ENCODE measurements around the gene NUP43.

NUP43 gene

GRCh38 chr6:149725785-149726184 lies 20.5 kb downstream of the NUP43 start:
- no peak for ATAC-seq

DNA sequence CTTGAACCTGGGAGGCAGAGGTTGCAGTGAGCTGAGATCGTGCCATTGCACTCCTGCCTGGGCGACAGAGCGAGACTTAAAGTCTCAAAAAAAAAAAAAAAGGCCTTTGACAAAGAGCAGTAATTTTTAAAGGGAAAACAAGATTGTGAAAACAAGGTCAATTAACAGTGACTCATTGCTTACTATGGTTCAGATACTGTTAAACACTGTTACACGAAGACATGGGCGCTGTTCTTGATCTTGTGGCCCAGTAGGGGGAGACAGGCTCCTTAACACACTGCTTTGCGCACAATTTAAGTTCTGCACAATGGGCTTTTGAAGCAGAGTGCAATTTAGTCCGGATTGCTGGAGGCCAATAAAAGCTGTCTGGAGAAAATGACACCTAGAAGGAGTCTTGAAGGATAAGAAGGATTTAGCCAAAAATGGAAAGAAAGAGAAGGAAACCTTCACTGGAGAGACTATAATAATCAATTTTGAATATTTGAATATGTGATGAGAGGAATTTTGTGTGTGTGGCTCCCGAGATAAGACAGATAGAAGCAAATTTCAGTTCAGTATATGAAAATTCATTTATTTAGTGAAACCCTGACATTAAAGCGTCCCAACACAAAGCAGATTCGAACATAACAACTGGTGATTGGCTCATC lies 22.4 kb downstream of the NUP43 start:
- H3K4me3 Mint-ChIP-seq: no peak overlapping the region
- H3K4me1 Mint-ChIP-seq: peaks cover 8% of the 10 kb centered on the region
- no peaks in the 10 kb centered on the region for H3K9me3 Mint-ChIP-seq
- DNase-seq (peak; percentile 24), ATAC-seq (peak; percentile 95)
- H3K27ac Mint-ChIP-seq: no peak overlapping the region
- H3K27me3 Mint-ChIP-seq: no peaks in the 10 kb centered on the region
- peaks cover 26% of the 10 kb centered on the region for H3K36me3 Mint-ChIP-seq (ENCODE audit: low read depth)

More at GRCh38 chr6:149725785-149726184, 20.5 kb downstream of the NUP43 start:
- DNase-seq: no peak
- peaks cover 36% of the 10 kb centered on the region for H3K36me3 Mint-ChIP-seq (ENCODE audit: low read depth)
- peaks cover 11% of the 10 kb centered on the region for H3K4me1 Mint-ChIP-seq
- no peaks in the 10 kb centered on the region for H3K9me3 Mint-ChIP-seq
- H3K27ac Mint-ChIP-seq: no peak overlapping the region
- no peak overlapping the region for H3K4me3 Mint-ChIP-seq
- no peaks in the 10 kb centered on the region for H3K27me3 Mint-ChIP-seq

DNA sequence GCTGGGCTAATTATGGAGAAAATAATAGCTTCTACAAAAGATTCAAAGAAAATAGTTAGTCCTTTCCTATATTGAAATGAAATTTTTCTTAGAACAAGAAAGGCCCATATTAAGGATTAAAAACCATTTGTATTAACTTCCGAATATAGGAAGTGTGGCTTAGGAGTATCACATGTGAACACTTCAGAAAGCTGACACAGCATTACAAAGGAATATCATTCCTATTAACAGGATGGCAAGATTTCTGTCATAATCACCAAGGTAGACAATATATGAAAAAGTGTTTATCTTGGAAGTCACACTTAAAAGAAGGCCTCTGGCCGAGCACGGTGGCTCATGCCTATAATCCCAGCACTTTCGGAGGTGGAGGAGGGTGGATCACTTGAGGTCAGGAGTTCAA lies 23.1 kb downstream of the NUP43 start:
- Mint-ChIP-seq H3K36me3 (ENCODE audit: low read depth) (peaks cover 20% of the 10 kb centered on the region), H3K27me3 (no peaks in the 10 kb centered on the region), H3K27ac (no peak overlapping the region), H3K4me1 (peaks cover 8% of the 10 kb centered on the region), H3K4me3 (no peak overlapping the region), H3K9me3 (no peaks in the 10 kb centered on the region)
- no peak for DNase-seq
- ATAC-seq: no peak

DNA sequence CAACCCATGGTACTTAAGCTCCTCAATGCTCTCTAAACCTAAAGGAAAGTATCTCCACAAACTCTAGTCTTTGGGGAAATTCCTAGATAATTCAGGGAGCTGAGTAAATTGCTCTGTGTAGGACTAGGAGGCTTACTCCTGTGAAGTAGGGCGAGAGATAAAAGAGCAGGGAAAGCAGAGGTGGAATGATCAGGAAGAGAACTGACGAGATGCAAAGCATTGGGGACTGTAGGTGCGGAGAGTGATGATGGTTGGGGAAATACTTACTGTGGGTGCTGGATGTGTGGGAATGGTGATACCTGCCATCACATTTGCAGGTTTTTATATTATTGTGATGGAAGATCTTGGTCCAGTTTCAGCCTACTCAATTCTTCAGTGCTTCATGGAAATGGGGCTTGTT lies 26.8 kb downstream of the NUP43 start:
- H3K27me3 Mint-ChIP-seq: no peaks in the 10 kb centered on the region
- peaks cover 10% of the 10 kb centered on the region for H3K36me3 Mint-ChIP-seq (ENCODE audit: low read depth)
- DNase-seq: no peak
- no peak overlapping the region for H3K4me3 Mint-ChIP-seq
- no peak overlapping the region for H3K27ac Mint-ChIP-seq
- no peaks in the 10 kb centered on the region for H3K9me3 Mint-ChIP-seq
- no peak for ATAC-seq
- peaks cover 27% of the 10 kb centered on the region for H3K4me1 Mint-ChIP-seq

DNA sequence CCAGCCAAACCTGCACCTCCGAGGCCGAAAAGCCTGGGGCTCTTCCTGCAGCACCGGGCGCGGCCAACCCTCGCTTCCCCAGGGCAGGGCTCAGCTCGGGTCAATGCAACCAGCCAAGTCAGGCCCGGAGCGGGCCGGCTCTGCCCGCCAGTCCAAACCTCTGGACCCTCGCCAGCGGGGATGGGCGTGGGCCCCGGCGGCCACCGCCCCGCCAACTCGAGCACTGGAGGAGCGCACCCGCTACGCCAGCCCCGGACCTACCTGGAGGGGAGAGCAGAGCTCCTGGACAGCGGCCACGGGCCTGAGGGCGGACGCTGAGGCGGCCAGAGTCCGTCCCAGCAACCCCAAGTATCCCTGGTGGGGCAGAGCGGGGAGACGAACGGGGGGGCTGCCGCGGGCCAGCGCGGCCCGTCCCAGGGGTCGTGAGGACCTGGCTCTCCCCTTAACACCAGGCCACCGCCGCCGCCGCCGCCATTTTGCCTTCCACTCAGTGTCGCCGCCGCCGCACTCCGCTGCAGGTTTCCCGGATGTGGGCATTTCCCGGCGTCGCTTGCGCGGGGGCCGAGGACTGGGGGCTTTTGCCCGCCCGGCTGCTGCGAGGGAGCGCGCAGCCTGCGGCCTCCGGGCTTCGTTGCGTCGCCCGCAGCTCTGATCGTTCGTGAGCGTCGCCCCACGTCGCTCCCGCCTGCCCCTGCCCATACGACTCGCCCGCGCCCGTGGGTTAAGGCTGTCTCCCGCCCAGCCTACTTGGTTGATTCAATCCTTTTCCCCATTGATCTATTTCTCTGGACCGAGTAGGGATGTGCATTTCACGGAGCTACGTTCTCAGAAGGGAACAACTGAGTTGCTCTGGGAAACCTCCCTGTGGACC lies 28.5 kb downstream of the NUP43 start, which contains the start of gene LATS1:
Gene LATS1 (minus strand): TSS at position 514 of the 871 bp plus-strand sequence. CDS start 15,975 bp downstream, outside the sequence.
- Mint-ChIP-seq H3K9me3 (no peaks in the 10 kb centered on the region), H3K27me3 (no peaks in the 10 kb centered on the region), H3K27ac (peak within 1 kb of the TSS; percentile 94), H3K4me1 (peaks cover 37% of the 10 kb centered on the region), H3K36me3 (ENCODE audit: low read depth) (peaks cover 10% of the 10 kb centered on the region), H3K4me3 (peak within 1 kb of the TSS; percentile 99)
- ATAC-seq (peak; percentile 97), DNase-seq (peak; percentile 94)

DNA sequence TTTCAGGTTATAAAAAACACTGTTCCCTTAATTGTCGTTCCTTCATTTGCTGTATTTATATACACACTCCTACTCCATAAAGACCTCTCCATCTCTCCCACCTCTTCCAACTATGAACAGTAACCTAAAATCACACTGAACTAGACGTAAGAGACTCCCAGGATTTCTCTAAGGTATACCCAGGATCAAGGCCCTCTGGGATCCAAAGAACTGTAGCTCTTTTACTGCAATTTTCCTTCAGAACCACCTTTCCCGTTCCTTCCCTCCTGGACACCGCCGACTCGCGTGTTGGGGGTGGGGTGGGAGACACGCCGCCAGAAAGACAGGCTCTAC lies 29.1 kb downstream of the NUP43 start:
- Mint-ChIP-seq H3K36me3 (ENCODE audit: low read depth) (peaks cover 10% of the 10 kb centered on the region), H3K9me3 (no peaks in the 10 kb centered on the region), H3K27me3 (no peaks in the 10 kb centered on the region), H3K4me1 (peaks cover 37% of the 10 kb centered on the region), H3K4me3 (peak overlapping the region; percentile 99), H3K27ac (peak overlapping the region; percentile 94)
- ATAC-seq (no peak), DNase-seq (no peak)

GRCh38 chr6:149716181-149716963 lies 30.0 kb downstream of the NUP43 start:
- peak overlapping the region; percentile 99 for H3K4me3 Mint-ChIP-seq
- no peaks in the 10 kb centered on the region for H3K9me3 Mint-ChIP-seq
- no peaks in the 10 kb centered on the region for H3K27me3 Mint-ChIP-seq
- H3K36me3 Mint-ChIP-seq (ENCODE audit: low read depth): peaks cover 10% of the 10 kb centered on the region
- DNase-seq (no peak), ATAC-seq (no peak)
- H3K4me1 Mint-ChIP-seq: peaks cover 42% of the 10 kb centered on the region
- peak overlapping the region; percentile 94 for H3K27ac Mint-ChIP-seq

DNA sequence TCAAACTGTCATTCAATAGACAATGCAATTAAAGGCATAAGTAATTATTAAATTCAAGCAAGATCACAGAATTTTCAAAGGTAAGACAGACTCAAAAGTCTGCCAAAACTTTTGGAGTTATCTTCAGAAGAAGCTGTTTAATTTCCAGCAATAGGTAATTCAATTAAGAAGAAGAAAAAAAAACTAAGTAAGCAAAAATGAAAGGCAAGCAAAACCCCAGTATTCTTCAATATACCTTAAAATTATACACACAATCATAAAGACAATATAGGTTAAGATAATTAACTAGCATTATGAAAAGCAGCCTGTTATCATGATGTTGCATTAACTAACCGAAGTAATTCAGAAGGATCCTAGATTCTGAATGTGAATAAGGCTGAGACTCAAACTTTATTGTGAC lies 31.9 kb downstream of the NUP43 start:
- peaks cover 55% of the 10 kb centered on the region for H3K4me1 Mint-ChIP-seq
- no peaks in the 10 kb centered on the region for H3K9me3 Mint-ChIP-seq
- H3K27me3 Mint-ChIP-seq: no peaks in the 10 kb centered on the region
- ATAC-seq (no peak), DNase-seq (no peak)
- H3K27ac Mint-ChIP-seq: no peak overlapping the region
- no peak overlapping the region for H3K4me3 Mint-ChIP-seq
- H3K36me3 Mint-ChIP-seq (ENCODE audit: low read depth): peaks cover 10% of the 10 kb centered on the region

- no peak for ATAC-seq
- Mint-ChIP-seq H3K9me3 (no peaks in the 10 kb centered on the region), H3K4me1 (peaks cover 68% of the 10 kb centered on the region), H3K36me3 (ENCODE audit: low read depth) (peaks cover 10% of the 10 kb centered on the region), H3K4me3 (no peak overlapping the region), H3K27ac (no peak overlapping the region), H3K27me3 (no peaks in the 10 kb centered on the region)
- DNase-seq: no peak
Measured at GRCh38 chr6:149711711-149712110, 34.6 kb downstream of the NUP43 start.

- Mint-ChIP-seq H3K4me3 (no peak overlapping the region), H3K27ac (no peak overlapping the region), H3K4me1 (peaks cover 26% of the 10 kb centered on the region), H3K27me3 (no peaks in the 10 kb centered on the region), H3K36me3 (ENCODE audit: low read depth) (peaks cover 16% of the 10 kb centered on the region), H3K9me3 (no peaks in the 10 kb centered on the region)
- ATAC-seq (no peak), DNase-seq (no peak)
Measured at GRCh38 chr6:149701714-149702113, 44.6 kb downstream of the NUP43 start.

DNA sequence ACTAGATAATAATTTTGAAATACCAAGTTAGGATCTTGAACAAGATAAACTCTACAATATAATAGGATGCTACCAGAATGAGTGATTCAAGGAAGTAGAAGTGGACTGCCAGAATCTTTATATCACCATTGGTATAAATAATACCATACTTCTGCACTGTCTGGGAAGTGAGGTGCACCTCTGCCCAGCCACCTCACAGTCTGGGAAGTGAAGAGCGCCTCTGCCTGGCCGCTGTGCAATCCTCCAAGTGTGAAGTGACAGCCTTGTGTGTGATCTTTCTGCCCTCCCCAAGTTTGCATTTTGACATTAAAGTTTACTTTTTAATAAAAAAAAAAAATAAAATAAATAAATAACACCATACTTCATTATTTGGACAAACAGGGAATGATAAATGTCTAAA lies 47.2 kb downstream of the NUP43 start:
- no peaks in the 10 kb centered on the region for H3K9me3 Mint-ChIP-seq
- H3K27me3 Mint-ChIP-seq: no peaks in the 10 kb centered on the region
- DNase-seq: no peak
- no peak for ATAC-seq
- peaks cover 13% of the 10 kb centered on the region for H3K4me1 Mint-ChIP-seq
- no peak overlapping the region for H3K4me3 Mint-ChIP-seq
- no peak overlapping the region for H3K27ac Mint-ChIP-seq
- peaks cover 21% of the 10 kb centered on the region for H3K36me3 Mint-ChIP-seq (ENCODE audit: low read depth)

DNA sequence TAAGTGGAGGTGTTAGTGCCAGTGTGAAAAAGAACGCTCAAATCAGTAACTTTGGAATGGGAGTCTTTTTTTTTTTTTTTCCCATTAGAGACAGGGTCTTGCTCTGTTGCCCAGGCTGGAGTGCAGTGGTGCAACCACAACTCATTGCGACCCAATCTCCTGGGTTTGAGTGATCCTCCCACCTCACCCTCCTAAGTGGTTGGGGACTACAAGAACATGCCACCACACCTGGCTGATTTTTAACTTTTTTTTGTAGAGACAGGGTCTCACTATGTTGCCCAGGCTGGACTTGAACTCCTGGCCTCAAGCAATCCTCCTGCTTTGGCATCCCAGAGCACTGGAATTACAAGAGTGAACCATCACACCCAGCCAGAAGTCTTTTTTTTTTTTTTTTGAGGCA lies 48.2 kb downstream of the NUP43 start:
- no peaks in the 10 kb centered on the region for H3K9me3 Mint-ChIP-seq
- peaks cover 23% of the 10 kb centered on the region for H3K36me3 Mint-ChIP-seq (ENCODE audit: low read depth)

DNA sequence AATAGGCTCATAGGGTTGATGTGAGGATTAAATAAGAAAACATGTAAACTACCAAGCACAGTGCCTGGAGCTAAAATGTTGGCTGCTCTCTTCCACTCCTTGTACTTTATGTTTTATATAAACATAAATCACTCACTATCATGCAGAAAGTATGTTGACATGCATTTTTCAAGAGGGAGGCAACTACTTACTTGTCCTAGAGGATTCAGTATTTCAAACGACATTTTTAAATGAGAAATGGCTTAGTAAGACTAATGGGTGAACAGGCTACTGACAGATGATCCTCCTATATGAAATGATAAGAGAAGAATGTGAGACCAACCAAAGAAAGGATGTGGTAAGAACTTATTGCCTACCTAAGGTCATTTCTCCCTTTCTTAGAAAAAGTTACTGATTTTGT lies 49.4 kb downstream of the NUP43 start:
- H3K36me3 Mint-ChIP-seq (ENCODE audit: low read depth): peaks cover 27% of the 10 kb centered on the region
- no peak overlapping the region for H3K4me3 Mint-ChIP-seq
- peaks cover 13% of the 10 kb centered on the region for H3K4me1 Mint-ChIP-seq
- no peaks in the 10 kb centered on the region for H3K27me3 Mint-ChIP-seq
- H3K9me3 Mint-ChIP-seq: no peaks in the 10 kb centered on the region
- ATAC-seq: no peak
- no peak for DNase-seq
- H3K27ac Mint-ChIP-seq: no peak overlapping the region

More for the DNA sequence above, 48.2 kb downstream of the NUP43 start:
- DNase-seq (no peak), ATAC-seq (no peak)
- Mint-ChIP-seq H3K27me3 (no peaks in the 10 kb centered on the region), H3K4me3 (no peak overlapping the region), H3K4me1 (peaks cover 13% of the 10 kb centered on the region), H3K27ac (no peak overlapping the region)

GRCh38 chr6:149694921-149695320 lies 51.4 kb downstream of the NUP43 start:
- Mint-ChIP-seq H3K27ac (no peak overlapping the region), H3K27me3 (no peaks in the 10 kb centered on the region), H3K9me3 (no peaks in the 10 kb centered on the region), H3K4me3 (no peak overlapping the region), H3K36me3 (ENCODE audit: low read depth) (peaks cover 33% of the 10 kb centered on the region), H3K4me1 (peaks cover 5% of the 10 kb centered on the region)
- ATAC-seq: no peak
- DNase-seq: no peak

All from activated naive CD8-positive, alpha-beta T cell treated with anti-CD3 and anti-CD28 coated beads, Interleukin-2, amount 50 U/mL, for 24 hours (primary cell).